Effector memory CD4-positive, alpha-beta T cell (primary cell): ENCODE measurements around the gene ST6GAL1.

ENCODE experiments used
- DNase-seq, 3 donors: peaks; one replicate each; pipeline ENCODE4 v3.0.0-alpha.2; 2020
- H3K27ac ChIP-seq: 2 replicates; pipeline ENCODE4 v1.7.0; 2013; ENCODE audit warnings: mild to moderate bottlenecking, low read length, moderate library complexity; ENCODE audit not compliant: insufficient read depth, poor library complexity, severe bottlenecking
- H3K27me3 ChIP-seq: replicated peaks from 2 replicates; pipeline ENCODE4 v1.7.0; 2013; ENCODE audit warnings: mild to moderate bottlenecking, low read length; ENCODE audit not compliant: insufficient read depth, control insufficient read depth, poor library complexity, severe bottlenecking
- H3K36me3 ChIP-seq: 2 replicates; pipeline ENCODE4 v1.7.0; 2013; ENCODE audit warnings: mild to moderate bottlenecking, low read length, moderate library complexity; ENCODE audit not compliant: control insufficient read depth, insufficient read depth
- H3K4me1 ChIP-seq: 2 replicates; pipeline ENCODE4 v1.7.0; 2013; ENCODE audit warnings: low read length, mild to moderate bottlenecking; ENCODE audit not compliant: control insufficient read depth, insufficient read depth, poor library complexity, severe bottlenecking
- H3K4me3 ChIP-seq: 2 replicates; pipeline ENCODE4 v1.7.0; 2013; ENCODE audit warnings: low read length, low read depth, mild to moderate bottlenecking; ENCODE audit not compliant: insufficient read depth, poor library complexity, severe bottlenecking
- H3K9me3 ChIP-seq: 2 replicates; pipeline ENCODE4 v1.7.0; 2013; ENCODE audit warnings: mild to moderate bottlenecking, low read length, moderate library complexity; ENCODE audit not compliant: control insufficient read depth

The ST6GAL1 gene

DNA sequence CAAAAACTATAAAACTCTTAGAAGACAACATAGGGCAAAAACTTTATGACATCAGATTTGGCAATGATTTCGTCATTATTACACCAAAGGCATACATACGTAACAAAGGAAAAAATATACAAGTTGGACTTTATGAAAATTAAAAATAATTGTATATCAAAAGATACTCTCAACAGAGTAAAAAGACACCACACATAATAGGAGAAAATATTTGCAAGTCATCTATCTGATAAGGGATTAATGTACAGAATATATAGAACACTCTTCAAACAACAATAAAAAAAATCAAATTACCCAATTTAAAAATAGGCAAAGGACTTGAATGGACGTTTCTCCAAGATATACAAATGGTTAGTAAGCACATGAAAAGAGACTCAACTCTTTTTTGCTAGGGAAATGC lies 131.4 kb downstream of the ST6GAL1 start:
- Histone ChIP-seq H3K4me1 (peaks cover 12% of the 10 kb centered on the region), H3K4me3 (no peak overlapping the region), H3K27me3 (no peaks in the 10 kb centered on the region), H3K36me3 (peaks cover 44% of the 10 kb centered on the region), H3K9me3 (no peaks in the 10 kb centered on the region), H3K27ac (no peak overlapping the region)
- no peak for DNase-seq

DNA sequence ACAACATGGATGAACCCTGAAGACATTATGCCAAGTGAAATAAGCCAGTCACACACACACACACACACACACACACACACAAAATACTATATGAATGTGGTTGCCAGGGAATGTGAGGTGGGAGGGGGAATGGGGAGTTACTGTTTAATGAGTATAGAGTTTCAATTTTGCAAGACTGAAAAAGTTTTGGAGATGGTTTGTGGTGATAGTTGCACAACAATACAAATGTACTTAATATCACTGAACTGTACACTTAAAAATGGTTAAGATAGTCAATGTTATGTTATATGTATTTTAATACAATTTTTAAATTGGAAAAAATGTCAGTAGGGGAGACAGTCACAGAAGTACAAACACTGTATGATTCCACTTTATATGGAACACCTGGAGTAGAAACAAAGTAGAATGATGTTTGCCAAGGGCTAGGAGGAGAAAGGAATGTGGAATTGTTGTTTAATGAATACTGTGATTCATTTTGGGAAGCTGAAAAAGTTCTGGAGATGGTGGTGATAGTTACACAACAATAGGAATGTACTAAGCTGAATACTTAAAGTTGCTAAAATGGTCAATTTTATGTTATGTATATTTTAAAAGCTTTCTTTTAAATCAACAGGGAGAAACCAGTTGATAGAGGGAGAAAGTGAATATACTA lies 132.3 kb downstream of the ST6GAL1 start:
- no peak for DNase-seq
- H3K36me3 ChIP-seq: peaks cover 37% of the 10 kb centered on the region
- H3K27ac ChIP-seq: peak overlapping the region; percentile 35
- H3K4me3 ChIP-seq: no peak overlapping the region
- H3K4me1 ChIP-seq: peaks cover 12% of the 10 kb centered on the region
- no peaks in the 10 kb centered on the region for H3K27me3 ChIP-seq
- H3K9me3 ChIP-seq: no peaks in the 10 kb centered on the region

DNA sequence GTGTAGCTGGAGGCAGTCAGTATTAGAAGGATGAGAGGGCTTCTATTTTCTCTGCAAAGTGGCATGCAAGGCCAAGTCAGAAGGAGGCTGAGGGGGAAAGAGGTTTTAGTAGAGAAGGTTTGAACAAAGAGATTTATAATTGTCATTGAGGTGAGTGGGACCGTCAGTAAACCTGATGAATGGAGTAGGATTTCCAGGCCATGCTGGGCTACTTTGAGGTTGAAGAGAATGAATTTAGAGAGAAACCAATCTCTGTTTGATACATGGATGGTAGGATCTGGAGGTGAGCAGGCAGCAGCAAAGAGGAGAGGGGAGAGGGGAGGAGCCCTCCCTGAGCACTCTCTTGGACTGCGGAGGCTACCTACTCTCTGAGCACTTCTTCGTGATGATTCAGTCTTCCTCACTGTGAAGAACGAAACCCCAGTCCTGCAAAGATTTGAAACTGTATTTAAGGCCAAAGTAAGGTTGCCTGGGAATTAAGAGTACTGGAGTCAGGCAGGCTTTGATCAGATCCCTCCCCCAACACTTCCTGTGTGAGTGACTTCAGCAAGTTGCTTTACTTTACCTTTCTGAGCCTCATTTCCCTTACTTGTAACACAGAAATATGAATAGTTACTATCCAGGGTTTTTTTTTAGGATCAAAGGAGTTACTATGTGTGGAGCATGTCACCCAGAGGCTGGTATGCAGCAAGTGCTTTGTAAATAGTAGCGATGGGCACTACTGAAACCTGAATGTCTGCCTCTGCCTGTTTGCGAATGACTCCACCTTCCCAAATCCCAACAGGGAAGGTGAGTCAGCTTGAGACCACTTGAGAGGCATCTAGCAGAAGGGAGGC lies 133.2 kb downstream of the ST6GAL1 start:
- H3K4me3 ChIP-seq: no peak overlapping the region
- DNase-seq: no peak
- H3K4me1 ChIP-seq: peaks cover 12% of the 10 kb centered on the region
- H3K9me3 ChIP-seq: no peaks in the 10 kb centered on the region
- H3K27ac ChIP-seq: peak overlapping the region; percentile 35
- peaks cover 32% of the 10 kb centered on the region for H3K36me3 ChIP-seq
- H3K27me3 ChIP-seq: no peaks in the 10 kb centered on the region

DNA sequence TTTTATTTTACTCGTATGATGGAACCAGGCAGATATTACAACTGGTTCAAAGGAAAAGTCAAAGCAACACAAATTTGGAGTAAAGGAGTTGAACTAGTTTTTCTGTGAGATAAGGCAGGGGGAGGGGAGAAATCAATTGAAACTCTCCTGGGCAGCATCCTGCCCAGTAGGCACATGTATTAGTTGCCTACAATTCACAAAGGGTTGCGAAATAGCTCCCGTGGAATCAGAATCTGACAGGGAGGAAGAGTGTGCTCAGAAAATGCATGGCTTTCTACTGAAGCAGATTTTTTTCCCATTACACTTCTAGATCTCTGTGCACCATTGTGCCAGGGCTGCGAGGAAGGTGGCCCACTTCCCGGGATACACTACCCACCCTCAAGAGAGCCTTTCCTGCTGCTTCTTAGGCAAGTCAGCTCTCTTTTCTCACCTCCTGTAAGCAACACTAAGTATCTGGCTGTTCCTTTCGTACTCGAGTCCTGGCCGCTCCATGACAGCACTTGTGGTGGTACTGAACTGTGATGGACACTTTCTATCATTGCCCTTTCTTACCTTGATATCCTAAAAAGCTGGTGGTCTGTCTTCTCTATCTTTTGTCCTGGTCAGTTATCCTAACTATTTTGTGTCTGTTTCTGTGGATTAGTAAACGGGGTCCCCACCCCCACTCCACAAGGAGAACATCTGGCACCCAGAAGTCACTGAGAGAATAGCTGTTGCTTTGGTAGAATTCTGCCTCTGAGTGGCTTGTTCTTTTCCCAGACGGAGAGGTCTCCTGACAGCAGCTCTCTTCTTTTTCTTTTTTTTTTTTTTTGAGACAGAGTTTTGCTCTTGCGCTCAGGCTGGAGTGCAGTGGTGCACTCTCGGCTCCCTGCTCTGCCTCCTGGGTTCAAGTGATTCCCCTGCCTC lies 134.1 kb downstream of the ST6GAL1 start:
- Histone ChIP-seq H3K4me3 (no peak overlapping the region), H3K4me1 (peaks cover 12% of the 10 kb centered on the region), H3K9me3 (no peaks in the 10 kb centered on the region), H3K27ac (no peak overlapping the region), H3K36me3 (peaks cover 29% of the 10 kb centered on the region), H3K27me3 (no peaks in the 10 kb centered on the region)
- DNase-seq: no peak

DNA sequence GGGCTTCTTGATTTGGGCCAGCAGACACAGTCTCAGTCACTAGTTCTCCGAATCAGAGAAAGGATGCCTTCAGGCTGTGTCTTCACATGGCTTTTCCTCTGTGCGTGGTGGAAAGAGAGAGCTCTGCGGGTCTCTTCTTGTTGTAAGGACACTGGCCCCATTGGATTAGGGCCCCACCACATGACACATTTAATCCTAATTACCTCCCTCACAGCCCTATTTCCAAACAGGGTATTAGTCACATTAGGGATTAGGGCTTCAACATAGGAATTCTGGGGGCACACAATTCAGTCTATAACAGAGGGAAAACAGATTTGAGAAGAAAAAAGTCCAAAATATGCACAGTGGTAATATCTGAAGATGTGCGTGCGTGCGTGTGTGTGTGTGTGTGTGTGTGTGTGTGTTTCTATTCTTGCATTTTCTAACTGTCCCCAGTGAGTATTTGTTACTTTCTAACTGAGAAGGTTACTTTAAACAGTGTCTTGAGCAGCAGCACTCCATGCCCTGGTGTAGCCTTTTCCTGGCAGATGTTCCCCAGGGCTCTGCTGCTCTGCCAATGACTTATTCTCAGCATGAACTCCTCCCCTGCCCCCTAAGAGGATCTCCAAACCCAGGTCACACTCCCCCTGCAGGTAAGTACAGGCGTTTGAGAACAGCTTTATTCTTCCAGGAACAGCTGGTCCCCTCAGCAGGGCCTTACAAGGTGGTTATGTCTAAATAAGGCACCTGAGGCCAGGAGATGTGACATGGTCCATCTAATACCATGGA lies 136.1 kb downstream of the ST6GAL1 start:
- H3K27me3 ChIP-seq: no peaks in the 10 kb centered on the region
- DNase-seq: peak in 1 of 3 donors; percentile 32
- H3K4me1 ChIP-seq: peaks cover 12% of the 10 kb centered on the region
- no peaks in the 10 kb centered on the region for H3K9me3 ChIP-seq
- H3K27ac ChIP-seq: no peak overlapping the region
- H3K36me3 ChIP-seq: peaks cover 29% of the 10 kb centered on the region
- no peak overlapping the region for H3K4me3 ChIP-seq

DNA sequence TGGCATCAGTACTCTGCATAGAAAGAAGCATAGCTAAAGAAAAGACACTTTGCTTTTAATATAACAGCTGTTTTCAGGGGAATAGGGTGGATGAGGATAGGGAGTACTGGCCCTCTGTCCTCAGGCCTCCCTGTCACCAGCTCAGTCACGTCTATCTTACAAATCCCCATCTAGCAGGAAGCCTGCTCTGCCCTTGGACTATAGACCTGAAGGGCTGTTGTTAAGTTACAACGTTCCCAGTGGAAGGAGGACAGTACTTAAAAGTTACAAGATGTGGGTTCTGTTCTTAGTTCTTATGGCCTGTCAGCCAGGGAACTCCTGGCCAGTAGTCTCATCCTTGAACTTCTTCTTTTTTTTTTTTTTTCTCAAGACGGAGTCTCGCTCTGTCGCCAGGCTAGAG lies 138.5 kb downstream of the ST6GAL1 start:
- Histone ChIP-seq H3K4me3 (no peak overlapping the region), H3K4me1 (peaks cover 4% of the 10 kb centered on the region), H3K36me3 (peaks cover 41% of the 10 kb centered on the region), H3K27me3 (no peaks in the 10 kb centered on the region), H3K9me3 (no peaks in the 10 kb centered on the region), H3K27ac (no peak overlapping the region)
- DNase-seq: no peak

- Histone ChIP-seq H3K36me3 (peaks cover 53% of the 10 kb centered on the region), H3K4me3 (no peak overlapping the region), H3K27ac (peak overlapping the region; percentile 20), H3K27me3 (no peaks in the 10 kb centered on the region), H3K4me1 (no peaks in the 10 kb centered on the region), H3K9me3 (no peaks in the 10 kb centered on the region)
- DNase-seq: no peak
These were observed 139.7 kb downstream of the ST6GAL1 start for GRCh38 chr3:187069857-187070516.

- Histone ChIP-seq H3K36me3 (peaks cover 74% of the 10 kb centered on the region), H3K4me1 (no peaks in the 10 kb centered on the region), H3K27ac (no peak overlapping the region), H3K4me3 (no peak overlapping the region), H3K27me3 (no peaks in the 10 kb centered on the region), H3K9me3 (no peaks in the 10 kb centered on the region)
- no peak for DNase-seq
These were observed 141.8 kb downstream of the ST6GAL1 start for GRCh38 chr3:187072102-187072501.

DNA sequence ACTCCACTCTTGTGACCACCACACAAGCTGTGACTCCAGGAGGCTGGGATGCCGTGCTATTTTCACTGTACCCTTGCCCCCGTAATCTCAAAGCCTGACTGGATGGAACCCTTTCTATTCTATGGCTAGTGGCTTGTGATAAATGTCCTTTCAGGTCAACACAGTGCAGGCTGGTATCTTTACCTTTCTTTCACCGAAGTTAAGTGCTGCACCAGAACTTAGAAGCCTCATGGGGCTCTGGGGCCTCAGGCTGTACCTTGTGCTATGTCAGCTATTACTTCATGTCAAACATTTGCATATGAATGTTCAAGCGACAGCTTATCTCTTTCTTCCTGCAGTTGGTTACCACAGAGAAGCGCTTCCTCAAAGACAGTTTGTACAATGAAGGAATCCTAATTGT lies 142.2 kb downstream of the ST6GAL1 start:
- no peak overlapping the region for H3K27ac ChIP-seq
- no peaks in the 10 kb centered on the region for H3K27me3 ChIP-seq
- H3K36me3 ChIP-seq: peaks cover 78% of the 10 kb centered on the region
- H3K4me1 ChIP-seq: no peaks in the 10 kb centered on the region
- H3K4me3 ChIP-seq: no peak overlapping the region
- DNase-seq: no peak
- no peaks in the 10 kb centered on the region for H3K9me3 ChIP-seq
